Esophagus muscularis mucosa (tissue), 4 donors: Measurements from ENCODE around the gene TGFBR3. TPM values are rescaled to one million over a fixed set of nuclear protein-coding genes. Genes with fewer than 3 reads are reported as not detected.

Source experiments
- DNase-seq: peaks from one replicate; pipeline ENCODE4 v3.0.0-alpha.2; 2017; ENCODE audit errors: extremely low spot score
- H3K27ac ChIP-seq, 4 donors: fragments of 200-600 bp; sonication (generic); replicated peaks in 1 of 4; 1 replicate in 3 of 4; 2 replicates in 1 of 4; pipeline ENCODE4 v1.5.1; 2016 to 2019; ENCODE audit warnings: mild to moderate bottlenecking in 1 of 4
- H3K27me3 ChIP-seq, 4 donors: fragments of 200-600 bp; sonication (generic); one replicate each; pipeline versions ENCODE4 v1.5.1 to v1.6.0; 2016 to 2019
- H3K36me3 ChIP-seq, 4 donors: fragments of 200-600 bp; sonication (generic); one replicate each; pipeline ENCODE4 v1.5.1; 2016 to 2019
- H3K4me1 ChIP-seq, 4 donors: fragments of 200-600 bp; sonication (generic); one replicate each; pipeline ENCODE4 v1.5.1; 2016 to 2019
- H3K4me3 ChIP-seq, 4 donors: fragments of 200-600 bp; sonication (generic); 1 replicate in 2 of 4; 2 replicates in 2 of 4; pipeline ENCODE4 v1.5.1; 2016 to 2019; ENCODE audit warnings: mild to moderate bottlenecking in 4 of 4, moderate library complexity in 1 of 4
- H3K9me3 ChIP-seq, 4 donors: fragments of 200-600 bp; sonication (generic); 1 replicate in 3 of 4; 2 replicates in 1 of 4; pipeline ENCODE4 v1.5.1; 2016 to 2019
- EP300 ChIP-seq: sonication (generic); formaldehyde crosslinking; IDR thresholded peaks from one replicate; pipeline ENCODE4 v1.6.1; 2017; ENCODE audit warnings: antibody characterized with exemption
- POLR2A ChIP-seq: fragments of 450-650 bp; IDR thresholded peaks from one replicate; pipeline ENCODE4 v1.6.1; 2017; ENCODE audit warnings: antibody characterized with exemption, moderate library complexity, mild to moderate bottlenecking, low read depth
- POLR2AphosphoS5 ChIP-seq, 2 donors: sonication (generic); formaldehyde crosslinking; IDR thresholded peaks; one replicate each; pipeline ENCODE4 v1.6.1; 2017; ENCODE audit warnings: antibody characterized with exemption in 2 of 2
- WGBS: methylation state at CpG from one replicate; pipeline ENCODE4 v1.1.5; 2018; 5-methylcytosine and 5-hydroxymethylcytosine counted together
- intact Hi-C: fragments of 100-400 bp; cut with DNase I; formaldehyde crosslinking; loops from one replicate; pipeline ENCODE4 v1.15.1; 2023
- total RNA-seq, 4 donors: library from RNA; depleted of rRNA; stranded (reverse); fragments of >200 nt; gene quantifications; one replicate each; pipeline versions ENCODE4 v1.1.0 to v1.2.1, GENCODE V29; 2016
- TF ChIP-seq, protein P1 (sequence below), 3 experiments: fragments of 200-600 bp in 2 of 3; fragments of 450-650 bp in 1 of 3; sonication (generic) in 2 of 3; IDR thresholded peaks; one replicate each; pipeline ENCODE4 v1.5.1; 2017 to 2019; ENCODE audit warnings: antibody characterized with exemption in 3 of 3, mild to moderate bottlenecking in 2 of 3, moderate library complexity in 1 of 3

The TGFBR3 gene
- total RNA-seq, 4 donors from 2014 or later, result 176 to 262 (median 188) TPM

DNA sequence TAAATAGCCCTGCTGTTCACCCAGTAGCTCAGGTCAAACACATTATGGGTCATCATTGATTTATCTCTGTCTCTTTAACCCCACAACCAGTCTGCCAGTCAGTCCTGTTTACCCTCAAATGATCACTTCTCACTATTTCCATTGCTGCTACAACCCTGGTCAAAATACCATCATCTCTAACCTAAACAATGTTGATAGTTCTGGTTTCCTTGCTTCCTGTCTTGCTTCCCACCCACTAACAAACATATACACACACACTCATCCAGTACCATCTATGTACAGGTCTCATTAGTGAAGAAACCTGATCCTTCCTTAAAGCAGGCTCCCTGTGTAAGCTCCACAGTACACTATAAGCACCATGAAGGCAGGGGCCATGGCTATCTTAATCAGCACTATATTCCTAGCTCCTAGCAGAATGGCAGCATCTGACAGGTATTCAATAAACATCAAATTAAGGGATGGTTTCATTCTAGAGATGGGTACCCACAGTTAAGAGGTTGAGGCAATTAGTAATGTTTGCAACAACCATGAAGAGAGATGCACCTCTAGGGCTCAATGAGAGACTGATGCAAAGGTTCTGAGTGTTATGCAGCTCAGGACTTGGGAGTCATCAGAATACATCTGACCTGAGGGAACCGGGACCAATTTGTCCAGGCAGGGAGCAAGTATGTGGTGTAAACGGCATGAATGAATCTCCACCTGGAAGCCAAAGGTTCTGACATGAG is 10.0 kb upstream of the TGFBR3 start:
- no peak overlapping the region for H3K4me3 ChIP-seq
- H3K9me3 ChIP-seq, result no peaks in the 10 kb centered on the region
- H3K27ac ChIP-seq, result no peak overlapping the region
- TF ChIP-seq, protein P1, sequence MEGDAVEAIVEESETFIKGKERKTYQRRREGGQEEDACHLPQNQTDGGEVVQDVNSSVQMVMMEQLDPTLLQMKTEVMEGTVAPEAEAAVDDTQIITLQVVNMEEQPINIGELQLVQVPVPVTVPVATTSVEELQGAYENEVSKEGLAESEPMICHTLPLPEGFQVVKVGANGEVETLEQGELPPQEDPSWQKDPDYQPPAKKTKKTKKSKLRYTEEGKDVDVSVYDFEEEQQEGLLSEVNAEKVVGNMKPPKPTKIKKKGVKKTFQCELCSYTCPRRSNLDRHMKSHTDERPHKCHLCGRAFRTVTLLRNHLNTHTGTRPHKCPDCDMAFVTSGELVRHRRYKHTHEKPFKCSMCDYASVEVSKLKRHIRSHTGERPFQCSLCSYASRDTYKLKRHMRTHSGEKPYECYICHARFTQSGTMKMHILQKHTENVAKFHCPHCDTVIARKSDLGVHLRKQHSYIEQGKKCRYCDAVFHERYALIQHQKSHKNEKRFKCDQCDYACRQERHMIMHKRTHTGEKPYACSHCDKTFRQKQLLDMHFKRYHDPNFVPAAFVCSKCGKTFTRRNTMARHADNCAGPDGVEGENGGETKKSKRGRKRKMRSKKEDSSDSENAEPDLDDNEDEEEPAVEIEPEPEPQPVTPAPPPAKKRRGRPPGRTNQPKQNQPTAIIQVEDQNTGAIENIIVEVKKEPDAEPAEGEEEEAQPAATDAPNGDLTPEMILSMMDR (IDR thresholded peaks at IDR 0.05), result no peak
- TF ChIP-seq POLR2AphosphoS5 (IDR thresholded peaks at IDR 0.05) (no peak), POLR2A (no peak), EP300 (no peak)
- intact Hi-C loops, result no loop called here
- peaks cover 4 to 43% (median 34%) of the 10 kb centered on the region in 4 donors for H3K4me1 ChIP-seq
- DNase-seq, result no peak
- 42% methylated on average over 2 of the region's 2 CpGs for WGBS
- no peaks in the 10 kb centered on the region for H3K27me3 ChIP-seq
- no peaks in the 10 kb centered on the region for H3K36me3 ChIP-seq

DNA sequence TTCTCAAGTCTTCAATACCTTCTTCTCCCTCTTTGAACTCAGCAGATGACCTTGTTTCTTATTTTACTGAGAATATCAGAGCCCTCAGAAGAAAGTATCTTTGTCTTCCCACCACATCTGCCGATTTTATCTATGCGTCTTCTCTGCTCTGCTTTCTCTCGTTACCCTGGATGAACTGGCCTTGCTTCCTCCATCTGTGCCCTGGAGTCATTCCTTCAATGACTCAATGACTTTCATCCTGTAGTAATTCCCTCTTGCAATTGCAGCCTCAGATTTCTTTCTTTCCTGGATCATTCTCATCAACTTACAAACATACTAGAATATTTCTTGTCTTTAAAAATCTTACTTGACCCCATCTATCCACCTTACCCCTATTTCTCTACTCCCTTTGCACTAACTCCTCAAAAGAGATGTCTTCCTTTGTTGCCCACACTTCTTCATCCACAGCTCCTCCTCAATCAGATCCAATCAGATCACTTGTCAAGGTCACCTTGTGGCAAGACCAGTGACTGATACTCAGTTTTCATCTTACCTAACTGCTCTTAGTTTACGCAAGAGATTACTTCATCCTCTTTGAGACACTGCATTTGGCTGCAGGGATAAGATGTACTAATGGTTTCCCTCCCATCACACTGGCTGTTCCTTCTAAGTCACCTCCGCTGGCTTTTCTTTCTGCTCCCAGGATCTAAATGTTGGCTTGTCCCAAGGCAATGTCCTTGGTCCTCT is 8.2 kb upstream of the TGFBR3 start:
- H3K4me1 ChIP-seq, result peaks cover 4 to 48% (median 46%) of the 10 kb centered on the region in 4 donors
- no peaks in the 10 kb centered on the region for H3K27me3 ChIP-seq
- no peaks in the 10 kb centered on the region for H3K36me3 ChIP-seq
- H3K27ac ChIP-seq, result peak overlapping the region in 2 of 4 donors; percentile 11 to 37
- intact Hi-C loops, result no loop called here
- 89% methylated on average over 5 of the region's 5 CpGs for WGBS
- no peak for DNase-seq
- TF ChIP-seq POLR2AphosphoS5 (IDR thresholded peaks at IDR 0.05), result peak in 1 of 2 donors; percentile 64
- TF ChIP-seq, protein P1 (IDR thresholded peaks at IDR 0.05), result no peak
- no peak overlapping the region for H3K4me3 ChIP-seq
- no peaks in the 10 kb centered on the region for H3K9me3 ChIP-seq

DNA sequence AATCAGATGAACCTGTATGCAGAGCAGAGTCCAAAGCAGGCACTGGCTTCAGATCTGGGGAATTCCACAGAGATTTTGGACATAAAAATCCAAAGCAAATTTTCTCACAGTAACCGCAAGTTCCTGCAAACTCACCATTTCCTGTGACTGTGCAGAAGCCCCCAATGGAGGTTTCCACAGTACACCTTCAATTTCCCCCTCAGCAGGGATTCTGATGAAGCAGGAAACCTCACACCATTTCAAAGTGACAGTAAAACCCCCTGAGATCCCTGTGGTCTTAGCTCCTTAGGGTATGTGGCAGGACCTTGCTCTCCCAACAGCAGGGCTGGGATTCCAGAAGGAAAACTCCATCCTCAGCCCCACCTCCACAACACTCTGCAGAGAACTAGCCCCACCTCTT is 6.0 kb upstream of the TGFBR3 start:
- Histone ChIP-seq H3K36me3 (no peaks in the 10 kb centered on the region), H3K27me3 (no peaks in the 10 kb centered on the region), H3K4me1 (peaks cover 0 to 39% (median 37%) of the 10 kb centered on the region in 4 donors), H3K27ac (peak overlapping the region in 3 of 4 donors; percentile 18 to 76 (median 45)), H3K4me3 (no peak overlapping the region), H3K9me3 (no peaks in the 10 kb centered on the region)
- DNase-seq, result no peak
- intact Hi-C loops, result no loop called here
- no peak for TF ChIP-seq POLR2AphosphoS5 (IDR thresholded peaks at IDR 0.05)
- TF ChIP-seq EP300, result no peak
- no peak for TF ChIP-seq POLR2A
- TF ChIP-seq, protein P1 (IDR thresholded peaks at IDR 0.05), result no peak
- 67% methylated on average over 1 of the region's 1 CpG for WGBS

DNA sequence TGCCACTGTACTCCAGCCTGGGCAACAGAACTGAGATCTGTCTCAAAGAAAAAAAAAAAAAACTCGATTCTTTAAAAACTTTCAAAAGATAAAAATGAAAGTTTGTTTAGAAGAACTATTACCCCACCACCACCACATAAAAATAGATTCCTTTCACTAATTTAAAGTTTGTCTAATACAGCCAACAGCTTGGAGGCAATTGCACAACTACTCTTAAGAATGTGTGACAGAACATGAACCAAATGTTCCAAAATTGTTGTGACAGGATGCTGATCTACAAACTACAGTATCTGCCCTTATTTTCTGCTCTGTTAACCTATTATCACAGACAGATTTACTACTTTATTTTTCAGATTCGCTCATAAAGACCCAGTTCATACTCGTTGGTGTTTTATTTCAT is 5.5 kb upstream of the TGFBR3 start:
- peaks cover 3 to 40% (median 37%) of the 10 kb centered on the region in 4 donors for H3K4me1 ChIP-seq
- DNase-seq, result no peak
- no peaks in the 10 kb centered on the region for H3K27me3 ChIP-seq
- H3K4me3 ChIP-seq, result no peak overlapping the region
- peak overlapping the region; percentile 65 to 76 (median 68) for H3K27ac ChIP-seq
- no peak for TF ChIP-seq POLR2A
- TF ChIP-seq, protein P1 (IDR thresholded peaks at IDR 0.05), result no peak
- no peak for TF ChIP-seq EP300
- TF ChIP-seq POLR2AphosphoS5 (IDR thresholded peaks at IDR 0.05), result peak in 1 of 2 donors; percentile 83
- WGBS, result 39% methylated on average over 3 of the region's 3 CpGs
- intact Hi-C loops, result no loop called here
- no peaks in the 10 kb centered on the region for H3K36me3 ChIP-seq
- H3K9me3 ChIP-seq, result no peaks in the 10 kb centered on the region
